IPS DF 19.7 (cell line): Measurements from ENCODE around the gene FIBP.

Experiments used
- DNase-seq: peaks from one replicate; pipeline ENCODE4 v3.0.0-alpha.2; 2013; ENCODE audit warnings: low read depth, low spot score

The FIBP gene

GRCh38 chr11:65860278-65861164 is 27.8 kb downstream of the FIBP start, which contains the start of gene MUS81:
MUS81 (plus strand) TSS chr11:65860433; CDS start chr11:65860754, 321 bp downstream.
- DNase-seq: peak; percentile 90

GRCh38 chr11:65859812-65860277 is 28.4 kb downstream of the FIBP start:
- DNase-seq: no peak

GRCh38 chr11:65859095-65859811 is 29.0 kb downstream of the FIBP start:
- peak; percentile 95 for DNase-seq

GRCh38 chr11:65858681-65859087 is 29.6 kb downstream of the FIBP start:
- DNase-seq: no peak

GRCh38 chr11:65857853-65858680 is 30.2 kb downstream of the FIBP start, which contains the start of gene CFL1:
CFL1 (minus strand) TSS chr11:65858180; CDS start chr11:65858099, 81 bp downstream.
- no peak for DNase-seq

GRCh38 chr11:65857500-65857852 is 30.8 kb downstream of the FIBP start:
- no peak for DNase-seq

- no peak for DNase-seq
Measured at GRCh38 chr11:65856689-65857499, 31.4 kb downstream of the FIBP start.

- DNase-seq: no peak
Measured at GRCh38 chr11:65855927-65856363, 32.3 kb downstream of the FIBP start.

- no peak for DNase-seq
Measured at GRCh38 chr11:65854852-65855837, 33.1 kb downstream of the FIBP start.

GRCh38 chr11:65854161-65854592 is 34.1 kb downstream of the FIBP start:
- no peak for DNase-seq

GRCh38 chr11:65853246-65853979 is 34.9 kb downstream of the FIBP start:
- no peak for DNase-seq

GRCh38 chr11:65852508-65853245 is 35.6 kb downstream of the FIBP start:
- DNase-seq: no peak

- no peak for DNase-seq
Measured at GRCh38 chr11:65851811-65852507, 36.3 kb downstream of the FIBP start.

- DNase-seq: no peak
Measured at GRCh38 chr11:65851083-65851579, 37.1 kb downstream of the FIBP start.

GRCh38 chr11:65850217-65851082 is 37.8 kb downstream of the FIBP start:
- no peak for DNase-seq

- DNase-seq: no peak
Measured at GRCh38 chr11:65849771-65850216, 38.5 kb downstream of the FIBP start.
